ENCODE results near the gene CNTFR.
"Not testable (repeated sequence)": the region's sequence is repeated elsewhere in the genome, so short reads cannot be mapped to it uniquely, and the experiment has no call there.

Gene CNTFR

GRCh38 chr9:34540827-34541226 lies 48.7 kb downstream of the CNTFR start:
- H3K4me3 Mint-ChIP-seq, result no peak overlapping the region
- peaks cover 25% of the 10 kb centered on the region for H3K27me3 Mint-ChIP-seq (ENCODE audit: low read depth)
- H3K4me1 Mint-ChIP-seq, result no peaks in the 10 kb centered on the region
- H3K9me3 Mint-ChIP-seq, result no peaks in the 10 kb centered on the region
- TF ChIP-seq CTCF (IDR thresholded peaks at IDR 0.05; ENCODE audit: unreplicated experiment in 3 of 3), result no peak
- no peaks in the 10 kb centered on the region for H3K36me3 Mint-ChIP-seq (ENCODE audit: low read depth)
- H3K27ac Mint-ChIP-seq, result no peak overlapping the region

DNA sequence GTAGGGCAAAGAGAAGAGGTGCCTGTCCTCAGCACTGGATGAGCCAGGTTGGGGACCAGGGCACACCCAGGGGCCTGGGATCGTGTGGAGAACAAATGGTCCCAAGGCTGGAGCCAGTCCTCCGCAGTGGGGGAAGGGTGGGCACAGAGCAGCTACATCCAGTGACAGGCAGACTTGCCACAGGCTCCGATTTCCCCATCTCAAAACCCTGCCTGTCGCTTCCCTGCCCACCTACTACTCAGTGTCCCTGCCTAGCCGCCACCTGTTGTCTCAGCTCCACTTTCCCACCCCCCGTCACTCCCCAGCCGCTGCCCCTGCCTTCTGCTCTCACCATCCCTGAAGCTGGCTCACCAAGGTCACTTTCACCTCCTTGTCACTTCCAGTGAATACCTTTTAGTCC lies 52.8 kb downstream of the CNTFR start:
- no peaks in the 10 kb centered on the region for H3K9me3 Mint-ChIP-seq
- H3K27me3 Mint-ChIP-seq (ENCODE audit: low read depth), result peaks cover 22% of the 10 kb centered on the region
- H3K4me3 Mint-ChIP-seq, result no peak overlapping the region
- no peak overlapping the region for H3K27ac Mint-ChIP-seq
- H3K36me3 Mint-ChIP-seq (ENCODE audit: low read depth), result no peaks in the 10 kb centered on the region
- no peaks in the 10 kb centered on the region for H3K4me1 Mint-ChIP-seq
- no peak for TF ChIP-seq CTCF (IDR thresholded peaks at IDR 0.05; ENCODE audit: unreplicated experiment in 3 of 3)

GRCh38 chr9:34532041-34532440 lies 57.5 kb downstream of the CNTFR start:
- H3K9me3 Mint-ChIP-seq; H3K36me3 Mint-ChIP-seq (ENCODE audit: low read depth); H3K4me3 Mint-ChIP-seq; H3K4me1 Mint-ChIP-seq; H3K27ac Mint-ChIP-seq: not testable (repeated sequence)
- H3K27me3 Mint-ChIP-seq (ENCODE audit: low read depth), result peaks cover 35% of the 10 kb centered on the region

GRCh38 chr9:34526026-34526425 lies 63.5 kb downstream of the CNTFR start:
- H3K27me3 Mint-ChIP-seq (ENCODE audit: low read depth), result peaks cover 41% of the 10 kb centered on the region
- H3K4me3 Mint-ChIP-seq, result no peak overlapping the region
- TF ChIP-seq CTCF (IDR thresholded peaks at IDR 0.05; ENCODE audit: unreplicated experiment in 3 of 3), result no peak
- H3K27ac Mint-ChIP-seq, result no peak overlapping the region
- peaks cover 11% of the 10 kb centered on the region for H3K4me1 Mint-ChIP-seq
- peaks cover 2% of the 10 kb centered on the region for H3K9me3 Mint-ChIP-seq
- no peaks in the 10 kb centered on the region for H3K36me3 Mint-ChIP-seq (ENCODE audit: low read depth)

GRCh38 chr9:34524349-34524748 lies 65.2 kb downstream of the CNTFR start:
- Mint-ChIP-seq H3K27me3 (ENCODE audit: low read depth) (peaks cover 40% of the 10 kb centered on the region), H3K9me3 (no peaks in the 10 kb centered on the region), H3K27ac (peak overlapping the region in 1 of 3 experiments; percentile 41), H3K4me1 (peaks cover 11% of the 10 kb centered on the region), H3K4me3 (peak overlapping the region in 2 of 3 experiments; percentile 7 to 21), H3K36me3 (ENCODE audit: low read depth) (no peaks in the 10 kb centered on the region)
- no peak for TF ChIP-seq CTCF (IDR thresholded peaks at IDR 0.05; ENCODE audit: unreplicated experiment in 3 of 3)

- Mint-ChIP-seq H3K27ac (peak within 1 kb of the TSS in 2 of 3 experiments; percentile 25 to 30), H3K4me3 (peak within 1 kb of the TSS; percentile 79 to 83 (median 79)), H3K36me3 (ENCODE audit: low read depth) (no peaks in the 10 kb centered on the region), H3K27me3 (ENCODE audit: low read depth) (peaks cover 40% of the 10 kb centered on the region), H3K9me3 (no peaks in the 10 kb centered on the region), H3K4me1 (peaks cover 16% of the 10 kb centered on the region)
- TF ChIP-seq CTCF (IDR thresholded peaks at IDR 0.05; ENCODE audit: unreplicated experiment in 3 of 3), result no peak
These were observed 66.3 kb downstream of the CNTFR start, which contains the start of gene ENHO for GRCh38 chr9:34522971-34523797. TSS of gene ENHO (minus strand) at chr9:34522990. CDS start at chr9:34521695, 1,295 bp downstream.

Data from nephron (organoid).